ENCODE measurements around the gene HAT1. TPM values are rescaled to one million over a fixed set of nuclear protein-coding genes. Genes with fewer than 3 reads are reported as not detected.

Gene HAT1
- total RNA-seq, 1 experiment from 2014 or later, result 58.9 TPM

DNA sequence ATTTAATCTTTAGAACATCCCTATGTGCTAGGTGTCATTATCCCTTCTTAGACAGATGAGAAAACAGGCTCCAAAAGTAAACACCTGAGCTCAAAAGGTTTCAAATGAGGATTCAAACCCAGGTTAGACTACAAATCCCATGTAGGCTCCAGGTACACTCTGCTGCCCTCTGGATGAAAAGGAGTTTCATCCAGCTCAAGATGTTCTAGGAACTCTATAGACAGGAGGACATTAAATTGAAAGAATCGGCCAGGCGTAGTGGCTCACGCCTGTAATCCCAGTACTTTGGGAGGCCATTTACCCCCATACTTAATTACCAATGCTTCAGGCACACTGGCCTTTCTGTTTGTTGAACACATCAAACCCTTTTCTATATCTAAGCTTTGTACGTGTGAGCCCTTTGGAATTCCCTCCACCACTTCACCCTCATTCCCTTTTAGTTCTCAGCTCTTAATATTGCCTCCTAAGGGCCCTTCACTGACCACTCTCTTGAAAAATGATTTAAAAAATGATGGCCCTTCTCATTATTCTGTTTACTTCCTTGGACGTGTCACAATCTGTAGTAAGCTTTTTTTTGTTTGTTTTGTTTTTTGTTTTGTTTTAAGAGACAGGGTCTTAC, 38.9 kb upstream of the HAT1 start:
- Mint-ChIP-seq H3K27me3 (ENCODE audit: low read depth) (no peaks in the 10 kb centered on the region), H3K27ac (no peak overlapping the region), H3K36me3 (no peaks in the 10 kb centered on the region), H3K4me3 (no peak overlapping the region), H3K9me3 (no peaks in the 10 kb centered on the region), H3K4me1 (no peaks in the 10 kb centered on the region)
- peak; percentile 44; the same call in 1 of the 2 replicates for ATAC-seq
- DNase-seq (ENCODE audit: low spot score), result no peak
- POLR2A ChIA-PET, result interaction anchor here (0.9 kb wide), 2 partner anchors 11 to 219 kb away, joined by 3 to 7 read pairs; partner anchors contain the start of genes DLX2 and SLC25A12
- no peak for TF ChIP-seq FOXP1 (CRISPR knock-in tag; IDR thresholded peaks at IDR 0.05; ENCODE audit: borderline replicate concordance)
- TF ChIP-seq NFYB (CRISPR knock-in tag; conservative IDR thresholded peaks at IDR 0.05; ENCODE audit: low read depth), result no peak
- TF ChIP-seq ELF4 (CRISPR knock-in tag; IDR thresholded peaks at IDR 0.05; ENCODE audit: low read depth), result no peak
- no peak for TF ChIP-seq NR3C1 (CRISPR knock-in tag; conservative IDR thresholded peaks at IDR 0.05; ENCODE audit: low read depth)
- no peak for TF ChIP-seq NR2C2 (CRISPR knock-in tag; IDR thresholded peaks at IDR 0.05)
- no peak for TF ChIP-seq MLX (CRISPR knock-in tag; IDR thresholded peaks at IDR 0.05)
- TF ChIP-seq E2F5 (CRISPR knock-in tag; IDR thresholded peaks at IDR 0.05), result no peak
- no peak for TF ChIP-seq ZNF219 (CRISPR knock-in tag; IDR thresholded peaks at IDR 0.05; ENCODE audit: borderline replicate concordance)
- no peak for TF ChIP-seq E2F4 (CRISPR knock-in tag; IDR thresholded peaks at IDR 0.05; ENCODE audit: borderline replicate concordance, low read depth)
- TF ChIP-seq, protein P1, sequence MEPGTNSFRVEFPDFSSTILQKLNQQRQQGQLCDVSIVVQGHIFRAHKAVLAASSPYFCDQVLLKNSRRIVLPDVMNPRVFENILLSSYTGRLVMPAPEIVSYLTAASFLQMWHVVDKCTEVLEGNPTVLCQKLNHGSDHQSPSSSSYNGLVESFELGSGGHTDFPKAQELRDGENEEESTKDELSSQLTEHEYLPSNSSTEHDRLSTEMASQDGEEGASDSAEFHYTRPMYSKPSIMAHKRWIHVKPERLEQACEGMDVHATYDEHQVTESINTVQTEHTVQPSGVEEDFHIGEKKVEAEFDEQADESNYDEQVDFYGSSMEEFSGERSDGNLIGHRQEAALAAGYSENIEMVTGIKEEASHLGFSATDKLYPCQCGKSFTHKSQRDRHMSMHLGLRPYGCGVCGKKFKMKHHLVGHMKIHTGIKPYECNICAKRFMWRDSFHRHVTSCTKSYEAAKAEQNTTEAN (CRISPR knock-in tag; IDR thresholded peaks at IDR 0.05), result no peak
- TF ChIP-seq, protein P2, sequence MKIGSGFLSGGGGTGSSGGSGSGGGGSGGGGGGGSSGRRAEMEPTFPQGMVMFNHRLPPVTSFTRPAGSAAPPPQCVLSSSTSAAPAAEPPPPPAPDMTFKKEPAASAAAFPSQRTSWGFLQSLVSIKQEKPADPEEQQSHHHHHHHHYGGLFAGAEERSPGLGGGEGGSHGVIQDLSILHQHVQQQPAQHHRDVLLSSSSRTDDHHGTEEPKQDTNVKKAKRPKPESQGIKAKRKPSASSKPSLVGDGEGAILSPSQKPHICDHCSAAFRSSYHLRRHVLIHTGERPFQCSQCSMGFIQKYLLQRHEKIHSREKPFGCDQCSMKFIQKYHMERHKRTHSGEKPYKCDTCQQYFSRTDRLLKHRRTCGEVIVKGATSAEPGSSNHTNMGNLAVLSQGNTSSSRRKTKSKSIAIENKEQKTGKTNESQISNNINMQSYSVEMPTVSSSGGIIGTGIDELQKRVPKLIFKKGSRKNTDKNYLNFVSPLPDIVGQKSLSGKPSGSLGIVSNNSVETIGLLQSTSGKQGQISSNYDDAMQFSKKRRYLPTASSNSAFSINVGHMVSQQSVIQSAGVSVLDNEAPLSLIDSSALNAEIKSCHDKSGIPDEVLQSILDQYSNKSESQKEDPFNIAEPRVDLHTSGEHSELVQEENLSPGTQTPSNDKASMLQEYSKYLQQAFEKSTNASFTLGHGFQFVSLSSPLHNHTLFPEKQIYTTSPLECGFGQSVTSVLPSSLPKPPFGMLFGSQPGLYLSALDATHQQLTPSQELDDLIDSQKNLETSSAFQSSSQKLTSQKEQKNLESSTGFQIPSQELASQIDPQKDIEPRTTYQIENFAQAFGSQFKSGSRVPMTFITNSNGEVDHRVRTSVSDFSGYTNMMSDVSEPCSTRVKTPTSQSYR (CRISPR knock-in tag; IDR thresholded peaks at IDR 0.05), result no peak
- CTCF ChIA-PET, result no interaction called here

DNA sequence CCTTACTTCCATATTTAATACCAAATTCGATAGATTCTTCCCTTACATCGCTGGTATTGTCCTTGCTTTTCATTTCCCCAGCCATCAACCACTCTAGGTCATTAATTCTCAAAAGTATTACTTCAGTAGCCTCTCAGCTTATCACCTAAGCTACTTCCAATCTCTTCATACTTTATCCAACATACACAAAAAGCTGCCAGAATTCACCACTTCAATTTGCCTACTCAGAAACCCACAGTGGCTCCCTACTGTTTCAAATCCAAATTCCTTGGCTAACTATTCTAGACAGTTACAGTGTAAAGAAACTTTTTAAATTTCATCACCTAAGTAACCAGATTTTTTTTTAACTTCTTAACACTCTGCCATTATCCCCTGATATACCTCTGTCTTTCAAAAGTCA, 32.9 kb upstream of the HAT1 start:
- H3K4me1 Mint-ChIP-seq, result peaks cover 7% of the 10 kb centered on the region
- ATAC-seq, result no peak
- H3K4me3 Mint-ChIP-seq, result no peak overlapping the region
- ChIA-PET CTCF (no interaction called here), POLR2A (no interaction called here)
- DNase-seq (ENCODE audit: low spot score), result no peak
- TF ChIP-seq, protein P3, sequence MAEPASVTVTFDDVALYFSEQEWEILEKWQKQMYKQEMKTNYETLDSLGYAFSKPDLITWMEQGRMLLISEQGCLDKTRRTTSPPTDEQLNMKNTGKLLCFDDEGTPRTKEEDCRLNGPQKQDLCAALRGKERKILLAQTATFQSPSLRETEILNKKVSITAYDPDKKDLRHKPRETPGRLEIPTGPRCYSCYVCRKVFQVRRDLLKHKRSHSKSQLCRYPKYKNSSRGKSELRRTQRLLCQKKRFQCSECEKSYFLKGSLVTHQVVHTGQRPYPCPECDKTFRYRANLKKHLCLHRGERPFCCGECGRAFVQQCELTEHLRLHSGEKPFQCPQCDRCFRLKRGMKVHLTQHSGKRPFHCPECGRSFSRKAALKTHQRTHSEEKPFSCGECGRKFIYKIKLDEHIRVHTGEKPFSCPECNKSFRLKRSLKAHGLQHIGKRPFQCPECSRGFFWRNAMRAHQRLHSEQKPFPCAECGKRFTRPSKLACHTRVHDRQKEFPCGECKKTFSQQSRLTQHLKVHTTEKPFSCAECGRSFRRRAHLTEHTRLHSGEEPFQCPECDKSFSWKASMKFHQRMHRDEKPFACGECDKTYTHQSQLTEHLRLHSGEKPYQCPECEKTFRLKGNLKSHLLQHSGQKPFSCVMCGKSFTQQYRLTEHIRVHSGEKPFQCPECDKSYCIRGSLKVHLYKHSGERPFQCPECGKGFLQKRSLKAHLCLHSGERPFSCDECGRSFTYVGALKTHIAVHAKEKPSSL (CRISPR knock-in tag; conservative IDR thresholded peaks at IDR 0.05), result no peak
- TF ChIP-seq FOXJ3 (CRISPR knock-in tag; IDR thresholded peaks at IDR 0.05; ENCODE audit: borderline replicate concordance), result no peak
- no peaks in the 10 kb centered on the region; the same call in 1 of the 2 replicates for H3K36me3 Mint-ChIP-seq
- H3K9me3 Mint-ChIP-seq, result no peaks in the 10 kb centered on the region
- H3K27me3 Mint-ChIP-seq (ENCODE audit: low read depth), result no peaks in the 10 kb centered on the region
- H3K27ac Mint-ChIP-seq, result no peak overlapping the region

Data from WTC11 (cell line).